Dermis blood vessel endothelial cell (primary cell): Measurements from ENCODE around the gene XPNPEP1. TPM values are rescaled to one million over a fixed set of nuclear protein-coding genes. Genes with fewer than 3 reads are reported as not detected.
"Not testable (repeated sequence)": the region's sequence is repeated elsewhere in the genome, so short reads cannot be mapped to it uniquely, and the experiment has no call there.

Source experiments
- DNase-seq: peaks from one replicate; pipeline ENCODE4 v3.0.0; 2010
- total RNA-seq: library from RNA; depleted of rRNA; stranded (reverse); fragments of >200 nt; gene quantifications from 2 replicates; pipeline ENCODE4 v1.2.3, GENCODE V29; 2014

XPNPEP1 gene
- total RNA-seq, 1 donor from 2014 or later, result 180 TPM

DNA sequence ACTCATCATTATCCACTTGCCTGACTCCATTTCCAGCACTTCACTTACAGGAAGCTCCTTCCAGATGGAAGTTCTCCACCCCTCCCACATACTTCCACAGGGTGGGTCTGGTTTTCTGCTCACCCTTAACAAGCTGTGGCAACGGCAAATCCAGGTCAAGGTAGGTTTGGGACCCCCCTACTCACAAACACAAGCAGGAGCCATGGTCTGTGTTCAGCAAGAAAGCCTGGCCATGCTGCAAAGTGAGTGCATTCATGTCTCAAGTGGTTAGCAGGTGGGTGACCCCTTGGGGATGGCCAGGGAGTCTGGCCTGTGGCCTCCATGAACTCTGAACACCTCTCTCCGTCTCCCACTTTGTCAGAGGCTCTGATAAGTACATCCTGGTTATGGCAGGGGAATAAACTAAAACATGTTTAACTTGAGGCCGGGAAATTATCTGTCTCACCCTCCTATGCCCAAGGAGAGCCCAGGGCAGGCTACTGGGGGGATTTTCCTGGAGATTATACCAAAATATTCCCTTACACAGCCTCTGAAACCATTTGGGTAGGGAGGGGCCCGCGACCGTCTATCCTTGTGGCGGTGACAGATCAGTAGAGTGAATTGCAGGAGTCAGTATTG lies 844 bp downstream of the XPNPEP1 start:
- peak; percentile 30 for DNase-seq

GRCh38 chr10:109920016-109920415 lies 3.3 kb downstream of the XPNPEP1 start:
- no peak for DNase-seq

DNA sequence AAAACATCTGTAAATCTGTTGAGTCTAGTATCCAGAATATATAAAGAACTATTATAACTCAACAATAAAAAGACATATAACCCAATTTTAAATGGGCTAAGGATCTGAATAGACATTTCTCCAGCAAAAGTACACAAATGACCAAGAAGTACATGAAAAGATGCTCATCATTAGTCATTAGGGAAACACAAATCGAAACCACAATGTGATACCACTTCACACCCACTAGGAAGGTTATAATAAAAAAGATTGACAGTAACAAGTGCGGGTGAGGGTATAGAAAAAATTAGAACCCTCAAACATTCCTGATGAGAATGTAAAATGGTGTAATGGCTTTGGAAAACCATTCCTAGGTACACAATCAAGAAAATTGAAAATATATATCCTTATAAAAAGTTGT lies 4.1 kb downstream of the XPNPEP1 start:
- DNase-seq, result no peak

GRCh38 chr10:109918707-109919106 lies 4.6 kb downstream of the XPNPEP1 start:
- not testable (repeated sequence) for DNase-seq

- DNase-seq, result no peak
These were observed 7.7 kb downstream of the XPNPEP1 start for GRCh38 chr10:109915566-109915965.

DNA sequence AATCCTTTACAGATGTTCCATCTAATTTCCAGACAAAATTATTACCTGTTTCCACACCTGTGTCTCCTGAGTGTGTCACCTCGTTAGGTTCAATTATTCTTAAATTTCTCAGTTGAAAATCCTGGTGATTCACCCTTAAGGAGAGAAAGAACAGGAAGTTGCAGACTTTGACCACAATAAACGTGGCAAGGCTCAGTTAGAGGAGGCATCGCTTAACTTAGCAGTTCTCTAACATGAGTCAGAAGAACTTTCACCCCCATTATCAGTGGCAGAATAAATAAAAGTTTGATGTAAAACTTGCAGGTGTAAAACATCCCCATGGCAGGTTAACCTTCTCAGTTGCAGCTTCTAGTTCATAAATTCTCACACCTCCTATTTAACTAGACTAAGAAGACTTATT lies 8.3 kb downstream of the XPNPEP1 start:
- DNase-seq, result peak; percentile 81

DNA sequence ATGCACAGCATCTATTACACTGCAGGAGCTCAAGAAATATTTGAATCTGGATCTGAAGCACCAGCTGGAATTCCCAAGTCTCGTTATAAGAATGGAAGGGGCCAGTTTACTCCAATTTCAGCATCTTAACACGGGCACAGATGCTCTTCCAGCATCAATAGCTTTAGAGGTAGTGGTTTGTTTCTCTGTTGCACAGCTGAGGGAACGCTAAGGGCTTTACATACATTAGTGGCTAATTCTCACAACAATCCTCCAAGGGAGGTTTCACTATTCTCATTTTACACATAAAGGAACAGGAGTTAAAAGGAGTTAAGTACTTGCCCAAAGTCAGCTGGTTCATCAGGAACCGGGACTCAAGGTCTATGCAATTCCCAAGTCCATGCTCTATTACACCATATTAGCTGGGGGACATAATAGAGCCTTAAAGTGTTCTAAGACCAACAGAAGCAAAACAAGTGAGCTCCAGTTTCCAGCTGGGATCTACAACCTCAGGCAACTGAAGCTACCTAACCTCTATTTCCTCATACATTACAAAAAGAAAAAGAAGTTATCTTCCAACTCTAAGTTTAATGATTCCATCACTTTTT lies 9.9 kb downstream of the XPNPEP1 start:
- no peak for DNase-seq

GRCh38 chr10:109912335-109913281 lies 10.7 kb downstream of the XPNPEP1 start:
- DNase-seq, result no peak

- no peak for DNase-seq
These were observed 11.4 kb downstream of the XPNPEP1 start for GRCh38 chr10:109911903-109912302.

GRCh38 chr10:109906316-109906715 lies 17.0 kb downstream of the XPNPEP1 start:
- no peak for DNase-seq

GRCh38 chr10:109904397-109904796 lies 18.9 kb downstream of the XPNPEP1 start:
- no peak for DNase-seq

DNA sequence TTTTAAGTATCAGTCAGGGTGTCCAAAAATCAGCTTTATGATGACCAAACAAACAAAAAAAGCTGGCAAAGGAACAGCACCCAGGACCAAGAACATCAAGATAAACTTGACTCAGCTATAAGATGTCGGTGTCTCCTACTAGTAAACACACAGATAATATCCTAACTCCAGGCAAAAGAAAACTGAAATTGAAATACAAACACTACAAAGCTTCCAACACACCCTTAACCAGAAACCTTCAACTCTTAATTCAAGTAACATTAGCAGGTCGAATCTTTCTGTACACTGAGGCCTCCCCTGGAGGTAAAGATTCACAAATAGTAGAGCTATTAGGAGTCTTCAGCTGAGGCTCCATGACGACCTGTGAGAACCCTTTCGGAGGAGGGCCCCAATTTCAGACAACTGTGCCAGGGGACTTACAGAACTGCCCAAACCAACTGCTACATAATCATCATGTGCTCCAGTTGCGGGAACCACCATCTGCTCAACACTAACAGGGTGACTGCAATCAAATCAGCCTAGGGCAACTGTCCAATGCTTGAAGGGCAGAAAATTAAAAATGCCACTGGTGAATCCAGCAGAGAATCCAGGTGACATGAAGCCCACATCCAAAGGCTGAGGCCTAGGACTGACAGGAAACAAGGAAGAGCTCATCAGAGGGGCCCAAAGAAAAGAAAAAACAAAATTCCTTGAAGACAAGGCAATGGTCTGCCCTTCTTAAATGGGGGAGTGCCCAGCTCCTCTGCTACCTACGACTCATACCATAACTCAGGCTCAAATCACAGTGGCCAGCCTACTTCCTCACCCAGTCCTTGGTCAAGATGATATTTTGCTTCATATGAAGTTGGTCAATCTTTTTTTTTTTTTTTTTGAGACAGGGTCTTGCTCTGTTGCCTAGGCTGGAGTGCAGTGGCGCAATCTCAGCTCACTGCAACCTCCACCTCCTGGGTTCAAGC lies 20.0 kb downstream of the XPNPEP1 start:
- no peak for DNase-seq

- peak; percentile 73 for DNase-seq
These were observed 23.7 kb downstream of the XPNPEP1 start for GRCh38 chr10:109899356-109900331.

DNA sequence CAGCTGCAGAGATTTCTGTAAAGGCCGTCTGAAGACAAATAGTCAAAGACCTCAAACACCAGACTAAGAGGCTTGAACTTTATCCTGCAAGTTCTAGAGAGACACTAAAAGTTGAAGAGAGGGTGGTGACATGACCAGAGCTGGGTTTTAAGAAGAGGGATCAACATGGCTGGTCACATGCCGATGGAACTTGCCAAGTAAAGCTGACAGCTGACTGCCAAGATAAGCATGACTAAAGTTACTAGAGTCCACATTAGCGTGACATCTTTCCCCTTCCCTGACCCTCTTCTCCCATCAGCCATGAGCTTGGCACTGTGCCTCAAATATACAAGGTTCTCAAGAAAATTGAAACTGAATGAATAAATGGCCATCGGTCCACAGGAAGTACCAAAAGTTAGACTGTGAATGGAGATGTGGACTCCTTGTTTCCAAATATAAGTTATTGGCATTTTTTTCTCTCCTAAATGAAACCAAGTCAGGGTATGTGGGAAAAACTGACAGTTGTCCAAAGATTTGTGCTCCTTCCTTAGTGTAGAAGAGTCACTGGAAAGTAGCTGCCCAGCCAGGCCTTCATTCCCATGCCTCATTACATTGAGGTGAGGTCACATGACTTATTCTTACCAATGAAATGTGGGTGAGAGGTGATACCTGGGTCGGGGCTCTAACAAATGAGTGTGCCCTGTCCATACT lies 24.5 kb downstream of the XPNPEP1 start:
- peak; percentile 77 for DNase-seq

DNA sequence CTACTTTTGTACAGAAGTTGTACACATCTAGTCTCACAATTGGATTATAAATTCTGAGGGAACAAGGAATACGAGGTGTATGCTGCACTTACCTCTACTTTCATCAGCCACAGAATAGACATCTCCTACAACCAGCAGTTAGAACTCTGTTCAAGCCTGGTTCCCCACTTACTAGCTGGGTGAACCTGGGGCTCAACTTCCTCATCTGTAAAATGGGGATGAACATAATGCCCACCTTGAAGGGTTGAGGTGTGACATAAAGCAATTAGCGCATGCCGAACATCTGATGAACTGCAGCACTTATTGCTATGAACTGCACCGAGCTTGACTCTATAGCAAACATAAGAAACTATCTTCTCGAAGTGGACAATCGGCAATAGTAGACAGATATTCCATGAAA lies 25.3 kb downstream of the XPNPEP1 start:
- no peak for DNase-seq

DNA sequence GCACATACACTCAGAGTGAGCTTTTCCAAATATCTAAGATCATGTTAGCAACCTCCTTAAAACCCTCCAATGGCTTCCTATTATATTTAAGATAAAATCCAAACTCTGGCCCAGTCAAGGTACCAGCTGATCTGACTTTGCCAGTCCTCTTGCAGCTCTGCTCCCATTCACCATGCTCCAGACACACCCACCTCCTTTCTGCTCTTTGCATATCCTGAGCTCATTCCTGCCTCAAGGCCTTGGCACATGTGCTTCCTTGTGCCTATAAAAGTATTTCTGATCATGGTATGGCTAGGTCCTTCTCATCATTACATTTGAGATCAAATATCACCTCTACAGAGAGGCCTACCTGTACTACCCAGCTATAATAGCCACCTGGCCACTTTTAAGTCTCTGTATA lies 27.5 kb downstream of the XPNPEP1 start:
- DNase-seq, result no peak

DNA sequence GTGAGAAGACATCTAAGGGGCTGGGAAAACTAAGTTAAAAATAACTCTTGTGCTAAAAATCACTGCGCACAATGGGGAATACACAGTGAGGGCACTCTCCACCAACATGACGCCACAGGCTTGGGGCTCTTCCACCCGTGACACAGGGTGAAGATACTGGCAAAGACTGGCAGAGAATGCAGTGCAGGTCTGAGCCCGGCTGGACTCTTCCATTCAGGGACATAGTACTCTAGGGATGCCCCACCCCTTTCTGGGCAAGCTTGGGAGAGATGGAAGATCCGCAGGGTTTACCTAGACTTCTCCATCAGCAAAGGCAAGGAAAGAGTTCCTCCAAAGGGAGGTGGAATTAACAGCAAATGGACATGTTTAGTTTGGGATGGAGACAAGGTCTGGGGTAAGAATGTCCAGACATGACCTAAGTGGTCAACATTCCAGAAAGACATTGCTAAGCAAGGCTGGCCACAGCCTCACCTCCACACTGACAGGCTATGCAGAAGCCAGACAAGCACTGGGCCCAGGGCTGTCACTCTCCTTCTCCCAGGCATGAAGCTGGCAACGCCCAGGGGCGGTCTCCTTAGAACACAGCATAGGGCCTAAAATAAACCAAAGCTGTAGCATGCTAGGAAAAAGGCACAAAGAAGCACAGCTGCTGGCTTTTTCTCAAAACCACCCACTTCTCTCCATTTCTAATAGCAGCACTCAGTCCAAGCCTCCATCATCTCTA lies 28.1 kb downstream of the XPNPEP1 start:
- DNase-seq, result no peak

DNA sequence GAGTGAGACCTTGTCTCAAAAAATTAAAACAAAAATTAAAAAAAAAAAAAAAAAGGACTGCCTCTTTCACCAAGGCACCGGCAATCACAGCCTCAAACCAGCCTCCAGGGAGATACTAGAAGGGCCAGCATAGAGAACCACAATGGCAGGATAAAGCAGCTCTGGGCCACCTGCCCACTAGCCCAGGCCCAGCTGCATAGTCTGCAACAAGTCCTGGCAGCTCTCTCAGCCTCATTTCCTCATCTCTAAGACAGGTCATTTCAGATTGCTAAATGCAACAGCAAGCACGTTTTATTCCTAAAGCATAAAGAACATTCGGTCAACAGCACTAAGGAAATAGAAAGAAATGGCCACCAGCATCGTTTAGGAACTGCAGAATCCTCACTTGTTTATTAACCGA lies 28.8 kb downstream of the XPNPEP1 start:
- DNase-seq, result peak; percentile 90

- no peak for DNase-seq
These were observed 29.9 kb downstream of the XPNPEP1 start for GRCh38 chr10:109893386-109893785.

DNA sequence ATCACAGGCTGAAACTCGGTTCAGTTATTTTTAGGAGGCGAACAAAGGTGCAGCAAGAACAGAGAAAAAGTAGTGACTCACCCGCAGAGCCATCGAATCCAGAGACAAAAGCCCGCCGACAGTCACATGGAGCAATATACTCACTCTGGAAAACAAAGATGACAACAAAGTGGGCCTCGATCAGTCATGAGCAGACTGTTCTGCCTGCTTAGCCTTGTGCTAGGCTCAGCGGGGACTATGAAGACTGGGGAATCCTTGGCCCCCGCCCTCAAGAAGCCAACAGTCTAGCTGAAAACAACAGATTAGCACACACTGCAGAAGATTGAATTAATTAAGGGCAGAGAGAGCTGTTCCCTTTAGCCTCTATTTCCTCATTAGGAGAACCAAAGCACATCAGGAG lies 30.4 kb downstream of the XPNPEP1 start:
- peak; percentile 65 for DNase-seq
